Measurements from ENCODE around the gene TNFRSF8. TPM values are rescaled to one million over a fixed set of nuclear protein-coding genes. Genes with fewer than 3 reads are reported as not detected.

Gene TNFRSF8
- total RNA-seq, 1 experiment from 2014 or later: 2.9 TPM

DNA sequence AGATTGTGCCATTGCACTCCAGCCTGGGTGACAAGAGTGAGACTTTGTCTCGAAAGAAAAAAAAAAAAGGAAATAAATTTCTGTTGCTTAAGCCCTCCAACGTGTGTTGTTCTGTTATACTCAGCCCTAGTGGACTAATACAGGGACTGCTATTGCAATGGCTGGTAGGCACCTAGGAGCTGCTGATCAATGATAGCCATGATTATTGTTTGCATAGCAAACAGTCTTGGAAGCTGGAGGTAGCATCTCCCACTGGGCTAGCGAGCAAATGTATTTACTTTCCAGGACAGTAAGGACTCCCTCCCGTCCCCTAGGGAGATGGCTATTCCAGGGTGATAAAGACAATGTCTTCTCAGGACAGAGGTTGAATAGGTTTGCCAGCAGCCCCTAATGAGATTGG is 13.5 kb upstream of the TNFRSF8 start:
- DNase-seq: no peak
- peaks cover 13 to 19% of the 10 kb centered on the region in 2 experiments for H3K4me1 Mint-ChIP-seq
- no peak overlapping the region for H2AK5ac ChIP-seq (ENCODE audit: insufficient read length, low read length)
- no peak overlapping the region for H2AFZ ChIP-seq (ENCODE audit: low read length)
- H2BK120ac ChIP-seq (ENCODE audit: low read depth, low read length, poor library complexity, severe bottlenecking): no peak overlapping the region
- H3K23me2 ChIP-seq (ENCODE audit: insufficient read length, low read depth, low read length, poor library complexity, severe bottlenecking): no peaks in the 10 kb centered on the region
- TF ChIP-seq, protein P1, sequence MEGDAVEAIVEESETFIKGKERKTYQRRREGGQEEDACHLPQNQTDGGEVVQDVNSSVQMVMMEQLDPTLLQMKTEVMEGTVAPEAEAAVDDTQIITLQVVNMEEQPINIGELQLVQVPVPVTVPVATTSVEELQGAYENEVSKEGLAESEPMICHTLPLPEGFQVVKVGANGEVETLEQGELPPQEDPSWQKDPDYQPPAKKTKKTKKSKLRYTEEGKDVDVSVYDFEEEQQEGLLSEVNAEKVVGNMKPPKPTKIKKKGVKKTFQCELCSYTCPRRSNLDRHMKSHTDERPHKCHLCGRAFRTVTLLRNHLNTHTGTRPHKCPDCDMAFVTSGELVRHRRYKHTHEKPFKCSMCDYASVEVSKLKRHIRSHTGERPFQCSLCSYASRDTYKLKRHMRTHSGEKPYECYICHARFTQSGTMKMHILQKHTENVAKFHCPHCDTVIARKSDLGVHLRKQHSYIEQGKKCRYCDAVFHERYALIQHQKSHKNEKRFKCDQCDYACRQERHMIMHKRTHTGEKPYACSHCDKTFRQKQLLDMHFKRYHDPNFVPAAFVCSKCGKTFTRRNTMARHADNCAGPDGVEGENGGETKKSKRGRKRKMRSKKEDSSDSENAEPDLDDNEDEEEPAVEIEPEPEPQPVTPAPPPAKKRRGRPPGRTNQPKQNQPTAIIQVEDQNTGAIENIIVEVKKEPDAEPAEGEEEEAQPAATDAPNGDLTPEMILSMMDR (conservative IDR thresholded peaks at IDR 0.05): peak; percentile 45; the same call in 2 of the 3 replicates
- H3K23ac ChIP-seq (ENCODE audit: insufficient read length, low read depth, low read length): no peak overlapping the region
- no peak overlapping the region for H3K14ac ChIP-seq (ENCODE audit: insufficient read depth, low read length)
- H3K9me3 ChIP-seq (ENCODE audit: control insufficient read depth, low read depth, low read length): no peaks in the 10 kb centered on the region
- no peak overlapping the region for H3K4ac ChIP-seq (ENCODE audit: low read depth, low read length)
- no peak overlapping the region for H3K27ac Mint-ChIP-seq
- no peak overlapping the region for H4K91ac ChIP-seq (ENCODE audit: insufficient read length, low read depth, low read length)
- no peak overlapping the region for H3K27ac ChIP-seq (ENCODE audit: insufficient read length, low read depth, low read length)
- H3K27me3 Mint-ChIP-seq (ENCODE audit: low read depth): peaks cover 10% of the 10 kb centered on the region
- H3K56ac ChIP-seq (ENCODE audit: insufficient read length, low read depth, low read length): no peak overlapping the region
- no peaks in the 10 kb centered on the region for H3K27me3 ChIP-seq (ENCODE audit: insufficient read depth, low read length)
- H3T11ph ChIP-seq (ENCODE audit: low read length): no peak overlapping the region
- H3K79me1 ChIP-seq (ENCODE audit: insufficient read depth, low read depth, low read length, poor library complexity, severe bottlenecking): no peaks in the 10 kb centered on the region
- no peaks in the 10 kb centered on the region; a peak in 1 of 7 replicates for H3K36me3 Mint-ChIP-seq (ENCODE audit: insufficient read depth in 1 of 3, low read depth in 3 of 3)
- no peaks in the 10 kb centered on the region for H3K9me3 Mint-ChIP-seq
- no peaks in the 10 kb centered on the region for H3K4me1 ChIP-seq (ENCODE audit: insufficient read depth, low read length)
- H4K5ac ChIP-seq (ENCODE audit: insufficient read length, low read depth, low read length): no peak overlapping the region
- H3K9ac ChIP-seq (ENCODE audit: extremely low read depth, insufficient read length, low read length): no peak overlapping the region
- no peak overlapping the region for H2BK15ac ChIP-seq (ENCODE audit: low read depth, low read length)
- H4K8ac ChIP-seq (replicated peaks; ENCODE audit: insufficient read length, low read depth, low read length): no peak overlapping the region
- no peak overlapping the region for H3K4me2 ChIP-seq (ENCODE audit: insufficient read depth, insufficient read length, low read length)
- no peak overlapping the region for H3K18ac ChIP-seq (ENCODE audit: insufficient read length, low read depth, low read length)
- WGBS (ENCODE audit: extremely low coverage, insufficient read length, low lambda C conversion rate): no CpG with 5 or more reads among the region's 4 CpGs
- no peaks in the 10 kb centered on the region for H3K79me2 ChIP-seq (ENCODE audit: insufficient read depth, low read length)
- no peak overlapping the region for H2BK12ac ChIP-seq (ENCODE audit: insufficient read length, low read depth, low read length)
- peaks cover 2% of the 10 kb centered on the region for H4K20me1 ChIP-seq (ENCODE audit: control insufficient read depth, insufficient read depth, insufficient read length)
- H3K4me3 Mint-ChIP-seq: no peak overlapping the region
- no peak overlapping the region for H2BK5ac ChIP-seq (ENCODE audit: insufficient read length, low read length)
- no peak overlapping the region for H2BK20ac ChIP-seq (ENCODE audit: low read depth, low read length, poor library complexity, severe bottlenecking)
